ENCODE results near the gene RSKR. TPM values are rescaled to one million over a fixed set of nuclear protein-coding genes. Genes with fewer than 3 reads are reported as not detected.

RSKR gene
- total RNA-seq, 3 donors from 2014 or later (not counting 1 experiment from before 2014, with no cell fraction given) = 10.0 to 14.6 (median 14.0) TPM

GRCh38 chr17:28579526-28579925 lies 34.5 kb downstream of the RSKR start:
- H3K4me3 ChIP-seq (ENCODE audit: low read length) = no peak overlapping the region
- no peak overlapping the region for H3K4me3 Mint-ChIP-seq
- peaks cover 6% of the 10 kb centered on the region for H3K36me3 ChIP-seq (ENCODE audit: control insufficient read depth, insufficient read depth, low read length)
- DNase-seq (no peak), ATAC-seq (no peak)
- H3K27me3 ChIP-seq (ENCODE audit: control insufficient read depth, insufficient read depth, low read length) = no peaks in the 10 kb centered on the region
- no peaks in the 10 kb centered on the region for H3K9me3 Mint-ChIP-seq
- H3K36me3 Mint-ChIP-seq = no peaks in the 10 kb centered on the region
- no peak overlapping the region for H3K27ac Mint-ChIP-seq
- peaks cover 15% of the 10 kb centered on the region for H3K4me1 ChIP-seq (ENCODE audit: control insufficient read depth, insufficient read depth, low read length)
- no peak overlapping the region for H3K27ac ChIP-seq (ENCODE audit: low read length)
- WGBS (ENCODE audit: insufficient coverage) = 74% methylated on average over 4 of the region's 4 CpGs
- no peaks in the 10 kb centered on the region for H3K9me3 ChIP-seq (ENCODE audit: control insufficient read depth, insufficient read depth, low read length)
- H3K4me1 Mint-ChIP-seq = peaks cover 15 to 17% of the 10 kb centered on the region in 2 donors
- TF ChIP-seq CTCF (IDR thresholded peaks at IDR 0.05) = no peak
- no peaks in the 10 kb centered on the region for H3K27me3 Mint-ChIP-seq (ENCODE audit: low read depth in 2 of 2)
- intact Hi-C loops (cut with micrococcal nuclease) = no loop called here

- H3K36me3 Mint-ChIP-seq = no peaks in the 10 kb centered on the region
- Histone ChIP-seq H3K9me3 (ENCODE audit: control insufficient read depth, insufficient read depth, low read length) (no peaks in the 10 kb centered on the region), H3K4me3 (ENCODE audit: low read length) (no peak overlapping the region), H3K27me3 (ENCODE audit: control insufficient read depth, insufficient read depth, low read length) (no peaks in the 10 kb centered on the region), H3K27ac (ENCODE audit: low read length) (no peak overlapping the region), H3K36me3 (ENCODE audit: control insufficient read depth, insufficient read depth, low read length) (peaks cover 1% of the 10 kb centered on the region), H3K4me1 (ENCODE audit: control insufficient read depth, insufficient read depth, low read length) (peaks cover 15% of the 10 kb centered on the region)
- H3K4me1 Mint-ChIP-seq = peaks cover 15 to 17% of the 10 kb centered on the region in 2 donors
- no peak overlapping the region for H3K4me3 Mint-ChIP-seq
- intact Hi-C loops (cut with micrococcal nuclease) = no loop called here
- no peak for TF ChIP-seq CTCF (IDR thresholded peaks at IDR 0.05)
- 93% methylated on average over 8 of the region's 8 CpGs for WGBS (ENCODE audit: insufficient coverage)
- H3K27me3 Mint-ChIP-seq (ENCODE audit: low read depth in 2 of 2) = no peaks in the 10 kb centered on the region
- no peak for DNase-seq
- H3K27ac Mint-ChIP-seq = peak overlapping the region in 1 of 2 donors; percentile 16
- ATAC-seq = no peak
- H3K9me3 Mint-ChIP-seq = no peaks in the 10 kb centered on the region
Measured at GRCh38 chr17:28578246-28579195, 35.5 kb downstream of the RSKR start.

GRCh38 chr17:28577466-28577824 lies 36.5 kb downstream of the RSKR start:
- Mint-ChIP-seq H3K27ac (peak overlapping the region; percentile 81 to 95), H3K4me1 (peaks cover 21 to 24% of the 10 kb centered on the region in 2 donors), H3K27me3 (ENCODE audit: low read depth in 2 of 2) (no peaks in the 10 kb centered on the region), H3K4me3 (peak overlapping the region; percentile 22), H3K36me3 (no peaks in the 10 kb centered on the region), H3K9me3 (no peaks in the 10 kb centered on the region)
- intact Hi-C loops (cut with micrococcal nuclease) = no loop called here
- ATAC-seq (no peak), DNase-seq (no peak)
- H3K9me3 ChIP-seq (ENCODE audit: control insufficient read depth, insufficient read depth, low read length) = no peaks in the 10 kb centered on the region
- 100% methylated on average over 1 of the region's 3 CpGs for WGBS (ENCODE audit: insufficient coverage)
- no peak overlapping the region for H3K4me3 ChIP-seq (ENCODE audit: low read length)
- peaks cover under 1% of the 10 kb centered on the region for H3K36me3 ChIP-seq (ENCODE audit: control insufficient read depth, insufficient read depth, low read length)
- no peak for TF ChIP-seq CTCF (IDR thresholded peaks at IDR 0.05)
- H3K27ac ChIP-seq (ENCODE audit: low read length) = no peak overlapping the region
- no peaks in the 10 kb centered on the region for H3K27me3 ChIP-seq (ENCODE audit: control insufficient read depth, insufficient read depth, low read length)
- H3K4me1 ChIP-seq (ENCODE audit: control insufficient read depth, insufficient read depth, low read length) = peaks cover 18% of the 10 kb centered on the region

All from natural killer cell (primary cell).